ENCODE measurements around the gene RUFY1. TPM values are rescaled to one million over a fixed set of nuclear protein-coding genes. Genes with fewer than 3 reads are reported as not detected.

The RUFY1 gene
- total and polyA plus RNA-seq, 2 experiments from 2014 or later = 38.6 to 42.3 TPM

DNA sequence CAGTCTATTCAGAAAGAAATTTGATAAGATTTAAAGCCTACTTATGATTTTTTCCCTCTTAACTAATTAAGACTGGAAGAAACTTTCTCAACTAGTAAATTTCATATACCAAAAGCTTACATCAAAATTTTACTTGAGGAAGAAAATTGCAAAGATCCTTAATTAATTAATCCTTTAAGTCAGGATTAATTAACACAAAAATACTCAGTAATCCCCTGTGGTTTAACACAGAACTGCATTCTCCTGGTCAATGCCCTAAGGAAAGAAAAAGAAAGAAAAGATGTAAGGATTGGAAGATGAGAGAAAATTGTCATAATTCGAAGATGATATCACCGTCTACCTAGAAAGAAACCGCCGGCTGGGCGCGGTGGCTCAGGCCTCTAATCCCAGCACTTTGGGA lies 17.3 kb upstream of the RUFY1 start:
- Histone ChIP-seq H3K4me1 (ENCODE audit: insufficient read depth) (peaks cover 3% of the 10 kb centered on the region), H3K27me3 (no peaks in the 10 kb centered on the region), H3K9me3 (ENCODE audit: low read depth) (no peaks in the 10 kb centered on the region), H3K4me2 (no peak overlapping the region), H2AFZ (no peak overlapping the region), H3K4me3 (no peak overlapping the region), H4K20me1 (ENCODE audit: insufficient read depth, poor library complexity, severe bottlenecking) (no peaks in the 10 kb centered on the region), H3K27ac (no peak overlapping the region), H3K79me2 (no peaks in the 10 kb centered on the region), H3K36me3 (replicated peaks; ENCODE audit: insufficient read depth, low read depth) (no peaks in the 10 kb centered on the region), H3K9me2 (replicated peaks; ENCODE audit: insufficient read depth) (no peaks in the 10 kb centered on the region)
- no peak for DNase-seq (ENCODE audit: low spot score)
- 83% methylated on average over 6 of the region's 6 CpGs for WGBS (ENCODE audit: low lambda C conversion rate, missing lambda C conversion rate)
- TF ChIP-seq EZH2 (IDR thresholded peaks at IDR 0.05; ENCODE audit: borderline replicate concordance) (no peak), EZH2phosphoT487 (IDR thresholded peaks at IDR 0.05; ENCODE audit: low read depth, severe bottlenecking, unreplicated experiment) (no peak)
- TF ChIP-seq, protein P1, sequence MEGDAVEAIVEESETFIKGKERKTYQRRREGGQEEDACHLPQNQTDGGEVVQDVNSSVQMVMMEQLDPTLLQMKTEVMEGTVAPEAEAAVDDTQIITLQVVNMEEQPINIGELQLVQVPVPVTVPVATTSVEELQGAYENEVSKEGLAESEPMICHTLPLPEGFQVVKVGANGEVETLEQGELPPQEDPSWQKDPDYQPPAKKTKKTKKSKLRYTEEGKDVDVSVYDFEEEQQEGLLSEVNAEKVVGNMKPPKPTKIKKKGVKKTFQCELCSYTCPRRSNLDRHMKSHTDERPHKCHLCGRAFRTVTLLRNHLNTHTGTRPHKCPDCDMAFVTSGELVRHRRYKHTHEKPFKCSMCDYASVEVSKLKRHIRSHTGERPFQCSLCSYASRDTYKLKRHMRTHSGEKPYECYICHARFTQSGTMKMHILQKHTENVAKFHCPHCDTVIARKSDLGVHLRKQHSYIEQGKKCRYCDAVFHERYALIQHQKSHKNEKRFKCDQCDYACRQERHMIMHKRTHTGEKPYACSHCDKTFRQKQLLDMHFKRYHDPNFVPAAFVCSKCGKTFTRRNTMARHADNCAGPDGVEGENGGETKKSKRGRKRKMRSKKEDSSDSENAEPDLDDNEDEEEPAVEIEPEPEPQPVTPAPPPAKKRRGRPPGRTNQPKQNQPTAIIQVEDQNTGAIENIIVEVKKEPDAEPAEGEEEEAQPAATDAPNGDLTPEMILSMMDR (IDR thresholded peaks at IDR 0.05; ENCODE audit: poor library complexity) = no peak

DNA sequence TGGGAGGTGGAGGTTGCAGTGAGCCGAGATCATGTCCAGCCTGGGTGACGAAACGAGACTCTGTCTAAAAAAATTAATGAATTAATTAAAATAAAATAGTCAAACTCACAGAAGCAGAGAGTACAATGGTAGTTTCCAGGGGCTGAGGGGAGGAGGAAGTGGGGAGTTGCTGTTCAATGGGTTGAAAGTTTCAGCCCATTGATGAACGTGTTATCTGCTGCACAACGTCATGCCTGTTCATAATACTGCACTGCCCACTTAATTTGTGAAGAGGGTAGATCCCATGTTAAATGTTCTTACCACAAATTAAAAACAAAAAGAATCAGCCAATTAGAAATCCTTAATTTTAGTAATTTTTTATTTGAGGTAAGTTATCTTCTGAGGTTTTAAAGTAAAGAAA lies 16.4 kb upstream of the RUFY1 start:
- no peaks in the 10 kb centered on the region for H3K9me3 ChIP-seq (ENCODE audit: low read depth)
- H3K27ac ChIP-seq = no peak overlapping the region
- H2AFZ ChIP-seq = no peak overlapping the region
- peaks cover 3% of the 10 kb centered on the region for H3K4me1 ChIP-seq (ENCODE audit: insufficient read depth)
- H4K20me1 ChIP-seq (ENCODE audit: insufficient read depth, poor library complexity, severe bottlenecking) = no peaks in the 10 kb centered on the region
- WGBS (ENCODE audit: low lambda C conversion rate, missing lambda C conversion rate) = 95% methylated on average over 5 of the region's 5 CpGs
- DNase-seq (ENCODE audit: low spot score) = no peak
- H3K79me2 ChIP-seq = no peaks in the 10 kb centered on the region
- TF ChIP-seq EZH2phosphoT487 (IDR thresholded peaks at IDR 0.05; ENCODE audit: low read depth, severe bottlenecking, unreplicated experiment) (no peak), EZH2 (IDR thresholded peaks at IDR 0.05; ENCODE audit: borderline replicate concordance) (no peak)
- TF ChIP-seq, protein P1 (IDR thresholded peaks at IDR 0.05; ENCODE audit: poor library complexity) = no peak
- H3K4me3 ChIP-seq = no peak overlapping the region
- no peaks in the 10 kb centered on the region for H3K9me2 ChIP-seq (replicated peaks; ENCODE audit: insufficient read depth)
- no peaks in the 10 kb centered on the region for H3K27me3 ChIP-seq
- H3K4me2 ChIP-seq = no peak overlapping the region
- no peaks in the 10 kb centered on the region for H3K36me3 ChIP-seq (replicated peaks; ENCODE audit: insufficient read depth, low read depth)

DNA sequence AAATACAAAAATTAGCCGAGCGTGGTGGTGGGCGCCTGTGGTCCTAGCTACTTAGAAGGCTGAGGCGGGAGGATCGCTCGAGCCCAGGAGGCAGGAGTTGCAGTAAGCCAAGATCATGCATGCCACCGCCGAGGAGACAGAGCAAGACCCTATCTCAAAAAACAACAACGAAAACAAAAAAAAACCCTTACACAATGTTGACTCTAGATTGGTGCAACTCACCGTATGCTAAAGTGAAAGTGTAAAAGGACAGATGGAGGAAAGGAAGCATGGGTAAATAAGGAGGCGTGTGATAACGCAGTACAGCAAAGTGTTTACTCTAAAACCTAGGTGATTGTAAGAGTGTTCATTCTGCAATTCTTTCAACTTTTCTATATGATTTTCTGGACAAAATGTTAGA lies 15.9 kb upstream of the RUFY1 start:
- H3K4me3 ChIP-seq = no peak overlapping the region
- no peaks in the 10 kb centered on the region for H3K9me2 ChIP-seq (replicated peaks; ENCODE audit: insufficient read depth)
- H3K9me3 ChIP-seq (ENCODE audit: low read depth) = no peaks in the 10 kb centered on the region
- peaks cover 3% of the 10 kb centered on the region for H3K4me1 ChIP-seq (ENCODE audit: insufficient read depth)
- TF ChIP-seq EZH2 (IDR thresholded peaks at IDR 0.05; ENCODE audit: borderline replicate concordance) = no peak
- TF ChIP-seq, protein P1 (IDR thresholded peaks at IDR 0.05; ENCODE audit: poor library complexity) = no peak
- no peaks in the 10 kb centered on the region for H3K27me3 ChIP-seq
- H3K4me2 ChIP-seq = no peak overlapping the region
- H4K20me1 ChIP-seq (ENCODE audit: insufficient read depth, poor library complexity, severe bottlenecking) = no peaks in the 10 kb centered on the region
- H3K36me3 ChIP-seq (replicated peaks; ENCODE audit: insufficient read depth, low read depth) = no peaks in the 10 kb centered on the region
- no peak for DNase-seq (ENCODE audit: low spot score)
- no peak overlapping the region for H3K27ac ChIP-seq
- H3K79me2 ChIP-seq = no peaks in the 10 kb centered on the region
- no peak overlapping the region for H2AFZ ChIP-seq
- WGBS (ENCODE audit: low lambda C conversion rate, missing lambda C conversion rate) = 83% methylated on average over 12 of the region's 12 CpGs

DNA sequence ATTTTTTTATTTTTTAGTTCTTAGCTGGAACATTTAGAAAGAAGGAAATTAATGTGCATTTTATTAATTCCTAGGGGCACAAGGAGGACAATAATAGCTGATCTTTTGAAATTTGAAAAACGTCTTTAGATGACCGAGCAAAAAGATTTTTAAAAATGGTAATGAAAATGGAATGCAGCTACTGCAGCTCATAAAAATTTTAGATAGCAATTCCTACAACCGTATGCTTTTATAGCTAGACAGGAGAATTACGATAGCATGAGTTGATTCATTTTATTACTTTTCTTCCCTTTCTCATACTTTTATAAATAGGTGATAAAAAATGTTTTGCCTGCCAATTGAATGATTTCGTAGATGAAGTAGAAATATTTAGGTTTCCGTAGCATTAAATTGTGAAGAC lies 13.7 kb upstream of the RUFY1 start:
- Histone ChIP-seq H3K27ac (no peak overlapping the region), H3K27me3 (no peaks in the 10 kb centered on the region), H3K36me3 (replicated peaks; ENCODE audit: insufficient read depth, low read depth) (no peaks in the 10 kb centered on the region), H3K4me1 (ENCODE audit: insufficient read depth) (no peaks in the 10 kb centered on the region), H4K20me1 (ENCODE audit: insufficient read depth, poor library complexity, severe bottlenecking) (no peaks in the 10 kb centered on the region), H3K4me2 (no peak overlapping the region), H2AFZ (no peak overlapping the region), H3K79me2 (no peaks in the 10 kb centered on the region), H3K4me3 (no peak overlapping the region), H3K9me2 (replicated peaks; ENCODE audit: insufficient read depth) (no peaks in the 10 kb centered on the region), H3K9me3 (ENCODE audit: low read depth) (no peaks in the 10 kb centered on the region)
- TF ChIP-seq, protein P1 (IDR thresholded peaks at IDR 0.05; ENCODE audit: poor library complexity) = no peak
- no peak for TF ChIP-seq EZH2phosphoT487 (IDR thresholded peaks at IDR 0.05; ENCODE audit: low read depth, severe bottlenecking, unreplicated experiment)
- no peak for TF ChIP-seq EZH2 (IDR thresholded peaks at IDR 0.05; ENCODE audit: borderline replicate concordance)
- WGBS (ENCODE audit: low lambda C conversion rate, missing lambda C conversion rate) = 74% methylated on average over 6 of the region's 6 CpGs
- DNase-seq (ENCODE audit: low spot score) = no peak

All from hepatocyte (in vitro differentiated cells).